ENCODE measurements around the gene HRH1.
"Not testable (repeated sequence)": the region's sequence is repeated elsewhere in the genome, so short reads cannot be mapped to it uniquely, and the experiment has no call there.

HRH1 gene

DNA sequence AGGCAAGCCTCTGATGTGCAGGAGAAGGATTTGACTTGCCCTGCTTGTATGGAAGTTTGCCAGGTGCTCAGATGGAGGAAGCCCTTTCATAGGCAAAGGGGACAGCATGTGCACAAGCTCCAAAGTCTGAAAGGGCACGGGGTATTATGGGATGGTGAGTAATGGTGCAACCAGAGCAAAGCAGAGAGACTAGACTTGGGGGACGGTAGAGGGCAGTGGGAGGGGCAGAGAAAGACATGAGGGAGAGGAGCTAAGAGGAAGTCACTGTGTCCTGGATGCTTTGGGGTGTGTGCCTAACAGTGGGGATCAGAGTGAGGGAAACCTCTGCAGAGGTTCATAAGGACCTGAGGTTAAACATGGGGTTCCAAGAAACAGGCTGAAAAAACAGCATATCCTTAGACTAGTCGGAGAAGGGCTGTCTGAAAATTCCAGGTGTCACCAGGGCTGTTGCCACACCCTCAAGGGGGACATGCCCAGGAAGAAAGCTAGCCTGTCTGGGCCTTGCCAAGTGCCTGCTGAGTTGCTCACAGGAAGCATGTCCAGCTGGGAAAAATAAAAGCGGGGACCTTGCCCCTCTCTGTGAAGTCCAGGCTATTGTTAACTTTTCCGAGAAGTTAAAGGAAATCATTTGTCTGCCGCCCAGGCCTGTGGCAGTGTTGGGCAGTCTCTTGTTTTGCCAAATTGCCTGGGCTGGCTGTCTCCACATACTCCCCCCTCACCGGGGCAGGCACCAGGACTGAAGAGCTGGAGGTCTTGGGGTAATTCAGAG is 47.1 kb downstream of the HRH1 start:
- TF ChIP-seq, protein P1, sequence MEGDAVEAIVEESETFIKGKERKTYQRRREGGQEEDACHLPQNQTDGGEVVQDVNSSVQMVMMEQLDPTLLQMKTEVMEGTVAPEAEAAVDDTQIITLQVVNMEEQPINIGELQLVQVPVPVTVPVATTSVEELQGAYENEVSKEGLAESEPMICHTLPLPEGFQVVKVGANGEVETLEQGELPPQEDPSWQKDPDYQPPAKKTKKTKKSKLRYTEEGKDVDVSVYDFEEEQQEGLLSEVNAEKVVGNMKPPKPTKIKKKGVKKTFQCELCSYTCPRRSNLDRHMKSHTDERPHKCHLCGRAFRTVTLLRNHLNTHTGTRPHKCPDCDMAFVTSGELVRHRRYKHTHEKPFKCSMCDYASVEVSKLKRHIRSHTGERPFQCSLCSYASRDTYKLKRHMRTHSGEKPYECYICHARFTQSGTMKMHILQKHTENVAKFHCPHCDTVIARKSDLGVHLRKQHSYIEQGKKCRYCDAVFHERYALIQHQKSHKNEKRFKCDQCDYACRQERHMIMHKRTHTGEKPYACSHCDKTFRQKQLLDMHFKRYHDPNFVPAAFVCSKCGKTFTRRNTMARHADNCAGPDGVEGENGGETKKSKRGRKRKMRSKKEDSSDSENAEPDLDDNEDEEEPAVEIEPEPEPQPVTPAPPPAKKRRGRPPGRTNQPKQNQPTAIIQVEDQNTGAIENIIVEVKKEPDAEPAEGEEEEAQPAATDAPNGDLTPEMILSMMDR (IDR thresholded peaks at IDR 0.05; ENCODE audit: low read depth, low read length) = no peak
- H3K4me3 ChIP-seq (ENCODE audit: low read depth, low read length) = no peak overlapping the region

DNA sequence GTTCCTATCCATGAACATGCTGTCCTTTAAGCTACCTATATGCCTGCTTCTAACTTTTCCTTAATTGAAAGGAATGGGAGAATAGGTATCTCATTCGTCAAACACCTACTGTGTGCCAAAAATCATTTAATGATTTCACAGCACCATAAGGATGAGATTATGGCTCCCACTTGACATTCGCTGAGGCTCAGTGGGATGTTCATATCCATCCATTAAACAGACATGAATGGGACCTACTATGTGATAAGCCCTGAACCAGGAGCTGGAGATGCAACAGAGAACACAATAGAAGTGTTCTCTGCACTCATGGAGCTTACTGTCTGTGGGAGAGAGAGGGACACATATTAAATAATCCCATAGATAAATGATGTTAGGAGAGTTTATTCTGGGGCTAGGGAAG is 49.7 kb downstream of the HRH1 start:
- TF ChIP-seq, protein P1 (IDR thresholded peaks at IDR 0.05; ENCODE audit: low read depth, low read length) = no peak
- H3K4me3 ChIP-seq (ENCODE audit: low read depth, low read length) = no peak overlapping the region

DNA sequence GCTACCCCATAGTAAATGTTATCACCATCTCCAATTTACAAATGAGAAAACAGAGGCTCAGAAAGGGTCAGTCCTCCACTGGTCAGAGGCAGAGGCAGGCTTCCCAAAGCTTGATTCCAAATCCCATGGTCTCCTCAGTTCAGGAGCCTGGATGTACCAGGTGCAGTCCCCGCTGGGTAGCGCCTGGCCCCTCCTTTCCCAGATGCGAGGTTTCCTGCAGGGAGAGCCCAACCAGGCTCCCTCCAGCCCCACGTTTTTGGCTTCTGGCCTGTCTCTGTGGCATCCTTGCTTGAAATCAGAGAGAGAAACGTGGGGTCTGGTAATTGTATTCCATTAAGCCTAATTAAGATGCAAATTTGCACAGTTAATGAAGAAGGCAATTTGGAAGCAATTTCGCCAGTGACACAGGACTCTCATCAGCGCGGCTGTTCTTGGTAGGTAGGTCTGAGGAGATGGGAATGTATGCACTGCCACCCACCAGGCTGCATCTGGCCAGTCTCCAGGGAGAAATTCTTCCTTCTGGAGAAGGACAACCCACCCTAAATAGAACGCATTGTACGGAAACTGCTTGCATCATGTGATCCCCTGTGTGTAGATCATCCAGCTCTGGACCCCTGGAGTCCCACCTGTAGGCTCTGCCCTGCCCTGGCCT is 50.5 kb downstream of the HRH1 start:
- TF ChIP-seq, protein P1 (IDR thresholded peaks at IDR 0.05; ENCODE audit: low read depth, low read length) = no peak
- no peak overlapping the region for H3K4me3 ChIP-seq (ENCODE audit: low read depth, low read length)

DNA sequence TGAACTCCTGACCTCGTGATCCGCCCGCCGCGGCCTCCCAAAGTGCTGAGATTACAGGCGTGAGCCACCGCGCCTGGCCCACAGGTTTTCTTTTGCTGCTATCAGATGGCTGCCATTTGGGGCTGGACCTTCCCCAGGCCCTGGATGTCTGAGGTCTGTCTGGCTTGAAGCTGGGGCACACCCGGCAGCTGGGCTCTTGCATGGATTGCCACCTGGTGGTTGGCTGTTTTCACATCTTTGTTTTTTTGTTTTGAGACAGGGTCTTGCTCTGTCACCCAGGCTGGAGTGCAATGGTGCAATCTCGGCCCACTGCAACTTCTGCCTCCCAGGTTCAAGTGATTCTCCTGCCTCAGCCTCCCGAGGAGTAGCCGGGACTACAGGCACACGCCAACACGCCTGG is 51.6 kb downstream of the HRH1 start:
- H3K4me3 ChIP-seq (ENCODE audit: low read depth, low read length) = not testable (repeated sequence)

DNA sequence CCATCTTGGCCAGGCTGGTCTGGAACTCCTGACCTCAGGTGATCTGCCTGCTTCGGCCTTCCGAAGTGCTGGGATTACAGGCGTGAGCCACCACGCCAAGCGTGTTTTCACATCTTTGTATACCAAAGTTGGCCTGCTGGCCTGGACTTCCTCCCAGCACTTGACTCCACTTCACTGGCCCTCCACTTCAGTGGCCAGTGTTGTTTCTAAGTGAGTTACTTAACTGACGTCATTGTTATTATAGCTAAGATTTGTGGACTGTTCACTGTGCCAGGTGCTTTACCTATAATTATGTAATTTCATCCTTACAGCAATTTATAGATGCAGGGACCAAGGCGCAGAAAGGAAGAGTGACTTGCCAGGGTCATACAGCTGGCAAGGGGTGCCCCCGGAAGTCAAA is 52.0 kb downstream of the HRH1 start:
- H3K4me3 ChIP-seq (ENCODE audit: low read depth, low read length) = no peak overlapping the region
- TF ChIP-seq, protein P1 (IDR thresholded peaks at IDR 0.05; ENCODE audit: low read depth, low read length) = no peak

DNA sequence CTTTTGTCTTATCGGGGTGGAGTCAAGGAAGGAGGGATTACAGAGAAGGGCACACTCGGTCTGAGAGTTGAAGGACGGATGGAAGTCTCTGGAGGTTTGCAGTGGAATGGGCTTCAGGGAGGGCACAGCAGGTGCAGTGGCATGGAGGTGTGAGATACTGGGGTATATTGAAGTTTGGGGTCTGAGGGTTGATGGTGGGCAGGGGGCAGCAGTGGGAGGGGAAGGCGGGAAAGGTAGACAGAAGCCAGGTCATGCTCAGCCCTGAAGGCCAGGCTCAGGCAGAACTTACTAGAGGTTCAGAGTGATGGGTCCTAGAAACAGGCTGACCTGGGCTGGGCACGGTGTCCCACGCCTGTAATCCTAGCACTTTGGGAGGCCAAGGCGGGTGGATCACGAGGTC is 52.7 kb downstream of the HRH1 start:
- no peak overlapping the region for H3K4me3 ChIP-seq (ENCODE audit: low read depth, low read length)
- TF ChIP-seq, protein P1 (IDR thresholded peaks at IDR 0.05; ENCODE audit: low read depth, low read length) = no peak

DNA sequence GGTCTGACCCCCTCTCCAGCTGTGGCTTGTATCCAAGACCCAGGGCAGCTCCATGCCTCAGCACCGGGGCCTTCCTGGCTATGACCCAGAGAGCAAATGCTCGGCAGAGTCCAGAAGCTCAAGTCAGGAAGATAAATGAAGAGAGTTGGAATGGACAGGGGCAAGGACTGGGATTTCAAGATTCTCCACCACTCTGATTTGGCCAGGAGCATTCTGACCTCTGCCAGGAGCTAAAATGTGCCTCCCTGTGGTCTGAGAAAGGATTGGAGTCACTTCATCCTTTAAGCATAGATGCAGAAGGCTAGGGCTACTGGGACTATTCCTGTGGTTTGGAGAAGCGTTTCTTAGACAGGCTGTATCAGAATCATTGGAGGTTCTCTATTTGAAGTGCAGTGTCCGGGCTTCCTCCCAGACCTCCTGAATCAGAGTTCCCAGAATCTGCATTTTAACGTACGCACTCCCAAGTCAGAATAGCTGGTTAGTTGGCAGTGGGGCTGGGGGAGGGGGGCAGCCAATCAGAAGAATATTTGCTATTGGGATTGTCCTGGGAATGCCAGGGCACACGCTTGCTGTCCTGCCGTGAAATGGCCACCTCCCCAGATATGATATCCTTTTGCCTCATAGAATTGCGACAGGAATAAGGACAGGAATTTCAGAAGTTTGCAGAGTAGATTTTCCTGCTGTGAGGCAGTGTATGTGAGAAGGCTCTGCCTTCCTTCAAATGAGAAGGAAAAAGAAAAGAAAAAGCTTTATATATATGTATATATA is 57.4 kb downstream of the HRH1 start:
- no peak overlapping the region for H3K4me3 ChIP-seq (ENCODE audit: low read depth, low read length)
- TF ChIP-seq, protein P1 (IDR thresholded peaks at IDR 0.05; ENCODE audit: low read depth, low read length) = 0 out of 2 replicates have a peak, but pooled peaks have one; percentile 12

Measured in WI38 (cell line).